ENCODE results near the gene MIEF1.
"Not testable (repeated sequence)": the region's sequence is repeated elsewhere in the genome, so short reads cannot be mapped to it uniquely, and the experiment has no call there.

Gene MIEF1

DNA sequence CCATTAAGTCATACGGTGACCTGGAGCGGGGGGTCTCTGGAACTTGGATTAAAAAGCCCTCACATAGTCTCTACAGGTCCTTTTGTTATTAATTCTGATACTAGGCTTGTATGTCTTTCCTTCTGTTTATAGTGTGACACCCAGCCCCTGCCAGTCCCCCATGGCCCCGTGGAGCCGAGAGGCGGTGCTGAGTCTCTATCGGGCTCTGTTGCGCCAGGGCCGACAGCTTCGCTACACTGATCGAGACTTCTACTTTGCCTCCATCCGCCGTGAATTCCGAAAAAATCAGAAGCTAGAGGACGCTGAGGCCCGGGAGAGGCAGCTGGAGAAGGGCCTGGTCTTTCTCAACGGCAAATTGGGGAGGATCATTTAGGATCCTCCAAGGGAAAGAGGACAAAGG, 2.0 kb downstream of the MIEF1 start (continued):
- no peak for TF ChIP-seq TCF4 (CRISPR knock-in tag; IDR thresholded peaks at IDR 0.05; ENCODE audit: borderline replicate concordance)
- no peak for TF ChIP-seq ZFP30 (CRISPR knock-in tag; IDR thresholded peaks at IDR 0.05)
- no peak for TF ChIP-seq CSRNP3 (CRISPR knock-in tag; IDR thresholded peaks at IDR 0.05)
- no peak for TF ChIP-seq CSDC2 (CRISPR knock-in tag; IDR thresholded peaks at IDR 0.05)
- TF ChIP-seq ARNTL (CRISPR knock-in tag; IDR thresholded peaks at IDR 0.05; ENCODE audit: borderline replicate concordance, low read depth), result no peak
- TF ChIP-seq OSR1 (CRISPR knock-in tag; IDR thresholded peaks at IDR 0.05), result no peak
- TF ChIP-seq TOX (CRISPR knock-in tag; IDR thresholded peaks at IDR 0.05; ENCODE audit: borderline replicate concordance), result no peak

DNA sequence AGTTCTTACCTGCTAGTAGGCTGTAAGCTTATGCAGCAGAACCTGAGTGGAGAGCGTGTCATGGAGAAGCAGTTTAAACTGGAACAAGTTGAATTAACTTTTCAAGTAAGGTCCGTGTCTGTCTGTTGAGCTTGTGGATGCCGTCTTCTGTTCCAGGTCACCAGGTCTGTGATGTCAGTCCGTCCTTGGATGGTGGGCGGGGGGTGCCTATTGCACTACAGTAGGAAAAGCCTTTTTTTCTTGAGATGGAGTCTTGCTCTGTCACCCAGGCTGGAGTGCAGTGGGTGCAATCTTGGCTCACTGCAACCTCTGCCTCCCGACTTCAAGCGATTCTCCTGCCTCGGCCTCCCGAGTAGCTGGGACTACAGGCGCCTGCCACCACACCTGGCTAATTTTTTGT, 4.9 kb downstream of the MIEF1 start:
- ATAC-seq, result not testable (repeated sequence)

GRCh38 chr22:39508393-39508792, 6.3 kb downstream of the MIEF1 start:
- TF ChIP-seq ZC3H10 (CRISPR knock-in tag; IDR thresholded peaks at IDR 0.05), result no peak
- no peak for TF ChIP-seq ESRRG (CRISPR knock-in tag; IDR thresholded peaks at IDR 0.05)
- TF ChIP-seq ZNF70 (CRISPR knock-in tag; IDR thresholded peaks at IDR 0.05), result no peak
- no peak for TF ChIP-seq RARB (CRISPR knock-in tag; IDR thresholded peaks at IDR 0.05)
- TF ChIP-seq ISL1 (CRISPR knock-in tag; IDR thresholded peaks at IDR 0.05), result no peak
- TF ChIP-seq POU6F1 (CRISPR knock-in tag; IDR thresholded peaks at IDR 0.05; ENCODE audit: borderline replicate concordance, low read depth), result no peak
- TF ChIP-seq GLIS3 (CRISPR knock-in tag; IDR thresholded peaks at IDR 0.05), result no peak
- no peak for TF ChIP-seq ZFP3 (CRISPR knock-in tag; IDR thresholded peaks at IDR 0.05)
- no peak for TF ChIP-seq ARNTL (CRISPR knock-in tag; IDR thresholded peaks at IDR 0.05; ENCODE audit: borderline replicate concordance, low read depth)
- no peak for TF ChIP-seq PPARA (CRISPR knock-in tag; IDR thresholded peaks at IDR 0.05; ENCODE audit: borderline replicate concordance)
- no peak for TF ChIP-seq TOX (CRISPR knock-in tag; IDR thresholded peaks at IDR 0.05; ENCODE audit: borderline replicate concordance)
- TF ChIP-seq, protein P1, sequence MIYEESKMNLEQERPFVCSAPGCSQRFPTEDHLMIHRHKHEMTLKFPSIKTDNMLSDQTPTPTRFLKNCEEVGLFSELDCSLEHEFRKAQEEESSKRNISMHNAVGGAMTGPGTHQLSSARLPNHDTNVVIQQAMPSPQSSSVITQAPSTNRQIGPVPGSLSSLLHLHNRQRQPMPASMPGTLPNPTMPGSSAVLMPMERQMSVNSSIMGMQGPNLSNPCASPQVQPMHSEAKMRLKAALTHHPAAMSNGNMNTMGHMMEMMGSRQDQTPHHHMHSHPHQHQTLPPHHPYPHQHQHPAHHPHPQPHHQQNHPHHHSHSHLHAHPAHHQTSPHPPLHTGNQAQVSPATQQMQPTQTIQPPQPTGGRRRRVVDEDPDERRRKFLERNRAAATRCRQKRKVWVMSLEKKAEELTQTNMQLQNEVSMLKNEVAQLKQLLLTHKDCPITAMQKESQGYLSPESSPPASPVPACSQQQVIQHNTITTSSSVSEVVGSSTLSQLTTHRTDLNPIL (CRISPR knock-in tag; IDR thresholded peaks at IDR 0.05; ENCODE audit: low read depth), result no peak
- no peak for ATAC-seq

- no peak for TF ChIP-seq SNAI2 (CRISPR knock-in tag; IDR thresholded peaks at IDR 0.05)
- no peak for TF ChIP-seq PPARA (CRISPR knock-in tag; IDR thresholded peaks at IDR 0.05; ENCODE audit: borderline replicate concordance)
- no peak for TF ChIP-seq TCF4 (CRISPR knock-in tag; IDR thresholded peaks at IDR 0.05; ENCODE audit: borderline replicate concordance)
- no peak for TF ChIP-seq ISL1 (CRISPR knock-in tag; IDR thresholded peaks at IDR 0.05)
- no peak for TF ChIP-seq TSHZ2 (CRISPR knock-in tag; IDR thresholded peaks at IDR 0.05)
- TF ChIP-seq TOX (CRISPR knock-in tag; IDR thresholded peaks at IDR 0.05; ENCODE audit: borderline replicate concordance), result no peak
- TF ChIP-seq, protein P1 (CRISPR knock-in tag; IDR thresholded peaks at IDR 0.05; ENCODE audit: low read depth), result no peak
- TF ChIP-seq ZC3H10 (CRISPR knock-in tag; IDR thresholded peaks at IDR 0.05), result no peak
- no peak for TF ChIP-seq ZNF70 (CRISPR knock-in tag; IDR thresholded peaks at IDR 0.05)
- TF ChIP-seq ZNF565 (CRISPR knock-in tag; conservative IDR thresholded peaks at IDR 0.05; ENCODE audit: low read depth), result no peak
- no peak for ATAC-seq
Measured at GRCh38 chr22:39510529-39511149, 8.5 kb downstream of the MIEF1 start.

All from SK-N-SH treated with all-trans-retinoic acid at 6 μM for 48 hours (cell line).